Calu3 (cell line): ENCODE results near the gene NPTX1. TPM values are rescaled to one million over a fixed set of nuclear protein-coding genes. Genes with fewer than 3 reads are reported as not detected.

Experiments
- BruUV-seq: library from RNA; stranded (reverse); fragments of 400-500 nt; replicated peaks from 2 replicates; lab custom pipeline; 2021; lab: Mats Ljungman, UMichigan
- CTCF ChIA-PET: fragments of 300-600 bp; sonication (Branson Sonifier 250); formaldehyde crosslinking; loops from one replicate; lab custom pipeline; 2022; ENCODE audit warnings: antibody characterized with exemption; lab: Charles Lee
- DNase-seq: peaks from one replicate; pipeline ENCODE4 v3.0.0; 2022
- H3K27ac Mint-ChIP-seq: one replicate; pipeline ENCODE4 v1.8.0; 2022; ENCODE audit warnings: mixed read lengths; ENCODE audit not compliant: unreplicated experiment
- H3K27me3 Mint-ChIP-seq: one replicate; pipeline ENCODE4 v1.8.0; 2022; ENCODE audit warnings: mixed read lengths; ENCODE audit not compliant: unreplicated experiment
- H3K36me3 Mint-ChIP-seq: one replicate; pipeline ENCODE4 v1.8.0; 2022; ENCODE audit warnings: mild to moderate bottlenecking, moderate library complexity, mixed read lengths; ENCODE audit not compliant: insufficient read depth, unreplicated experiment
- H3K4me1 Mint-ChIP-seq: one replicate; pipeline ENCODE4 v1.8.0; 2022; ENCODE audit warnings: mild to moderate bottlenecking, low read depth, mixed read lengths; ENCODE audit not compliant: unreplicated experiment
- H3K4me3 Mint-ChIP-seq: one replicate; pipeline ENCODE4 v1.8.0; 2022; ENCODE audit warnings: mild to moderate bottlenecking, low read depth, moderate library complexity, mixed read lengths; ENCODE audit not compliant: unreplicated experiment
- H3K9me3 Mint-ChIP-seq: one replicate; pipeline ENCODE4 v1.8.0; 2022; ENCODE audit warnings: low read depth, mixed read lengths; ENCODE audit not compliant: unreplicated experiment
- CTCF ChIP-seq: fragments of 200-600 bp; IDR thresholded peaks from one replicate; pipeline ENCODE4 v1.8.0; 2022; ENCODE audit warnings: antibody characterized with exemption; ENCODE audit not compliant: unreplicated experiment
- intact Hi-C: fragments of 100-400 bp; cut with micrococcal nuclease; formaldehyde crosslinking; loops from one replicate; pipeline ENCODE4 v1.10.0; 2022; ENCODE audit not compliant: unreplicated experiment
- total RNA-seq: library from RNA; stranded (reverse); gene quantifications from 2 replicates; pipeline ENCODE4 v1.2.3, GENCODE V29; 2022

NPTX1 gene
- total RNA-seq, 1 experiment from 2014 or later: 0.21 TPM

GRCh38 chr17:80426671-80427326 lies 49.6 kb downstream of the NPTX1 start:
- CTCF ChIA-PET: interaction anchor here (0.6 to 1.1 kb wide), 8 partner anchors 11 to 562 kb away, joined by 3 to 7 read pairs (median 4); no protein-coding TSS in a partner anchor
- DNase-seq: peak; percentile 86

DNA sequence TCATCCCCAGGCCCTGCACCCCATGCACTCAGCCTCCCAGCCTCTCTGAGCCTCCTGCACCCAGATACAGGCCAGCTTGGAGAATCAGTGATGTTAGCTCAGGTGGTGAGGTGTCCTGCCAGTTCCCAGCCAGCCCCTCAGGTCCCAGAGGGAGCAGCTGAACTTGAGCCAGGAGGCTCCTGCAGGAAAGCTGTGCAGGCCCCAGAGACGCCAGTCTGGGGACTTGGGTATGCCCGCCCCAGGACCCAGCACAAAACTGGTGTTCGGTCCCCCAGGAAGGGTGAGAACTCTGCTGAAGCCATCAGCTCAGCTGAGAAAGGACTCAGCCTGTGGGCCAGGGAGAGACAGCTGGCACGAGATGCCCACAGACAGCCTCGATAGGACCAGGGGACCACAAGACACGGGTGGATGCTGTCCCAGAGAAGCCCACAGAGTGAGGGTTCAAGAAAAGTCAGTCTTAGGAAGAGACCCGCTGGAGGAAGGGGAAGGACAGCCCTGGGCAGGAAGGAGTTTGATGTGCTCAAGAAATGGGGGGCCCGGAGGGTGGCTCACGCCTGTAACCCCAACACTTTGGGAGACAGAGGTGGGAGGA lies 50.5 kb downstream of the NPTX1 start:
- Mint-ChIP-seq H3K36me3 (peaks cover 15% of the 10 kb centered on the region), H3K27ac (no peak overlapping the region), H3K9me3 (no peaks in the 10 kb centered on the region), H3K4me3 (no peak overlapping the region), H3K4me1 (no peaks in the 10 kb centered on the region), H3K27me3 (no peaks in the 10 kb centered on the region)
- CTCF ChIA-PET: no interaction called here
- intact Hi-C loops: loop anchor here (2.0 kb wide), 2 partner anchors 149 to 555 kb away; no protein-coding TSS in a partner anchor
- no TSS peak for BruUV-seq
- no peak for DNase-seq
- TF ChIP-seq CTCF: no peak

More at GRCh38 chr17:80426671-80427326, 49.6 kb downstream of the NPTX1 start:
- Mint-ChIP-seq H3K4me3 (no peak overlapping the region), H3K36me3 (peaks cover 15% of the 10 kb centered on the region), H3K9me3 (no peaks in the 10 kb centered on the region), H3K4me1 (no peaks in the 10 kb centered on the region), H3K27ac (no peak overlapping the region), H3K27me3 (no peaks in the 10 kb centered on the region)
- intact Hi-C loops: loop anchor here (2.0 kb wide), 2 partner anchors 148 to 554 kb away; no protein-coding TSS in a partner anchor
- TF ChIP-seq CTCF: peak; percentile 95
- no TSS peak for BruUV-seq

- DNase-seq: no peak
- no peak overlapping the region for H3K4me3 Mint-ChIP-seq
- no peaks in the 10 kb centered on the region for H3K4me1 Mint-ChIP-seq
- TF ChIP-seq CTCF: no peak
- no peaks in the 10 kb centered on the region for H3K27me3 Mint-ChIP-seq
- H3K9me3 Mint-ChIP-seq: no peaks in the 10 kb centered on the region
- BruUV-seq: no TSS peak
- H3K27ac Mint-ChIP-seq: no peak overlapping the region
- peaks cover 10% of the 10 kb centered on the region for H3K36me3 Mint-ChIP-seq
- CTCF ChIA-PET: no interaction called here
- intact Hi-C loops: no loop called here
Measured at GRCh38 chr17:80424878-80425765, 51.3 kb downstream of the NPTX1 start.

DNA sequence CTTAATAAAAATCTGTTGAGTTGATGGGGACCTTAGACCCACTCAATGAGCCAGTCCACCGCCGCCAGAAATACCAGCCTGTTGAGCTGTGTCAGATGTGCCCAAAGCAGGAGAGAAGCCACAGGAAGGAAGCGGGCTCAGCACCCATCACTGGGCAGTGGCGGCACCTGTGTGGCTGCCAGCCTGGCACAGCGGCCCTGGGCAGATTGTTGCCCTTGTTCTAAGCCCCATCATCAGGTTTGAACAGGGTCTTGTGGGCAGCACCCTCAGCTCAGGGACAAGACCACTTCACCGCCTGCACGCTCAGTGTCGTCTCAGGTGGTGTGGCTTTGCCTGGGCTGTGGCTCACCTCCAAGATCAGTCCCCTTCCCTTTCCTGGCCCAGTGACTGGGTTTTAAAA lies 52.1 kb downstream of the NPTX1 start:
- H3K9me3 Mint-ChIP-seq: no peaks in the 10 kb centered on the region
- no peak for TF ChIP-seq CTCF
- intact Hi-C loops: no loop called here
- H3K4me3 Mint-ChIP-seq: no peak overlapping the region
- H3K27me3 Mint-ChIP-seq: no peaks in the 10 kb centered on the region
- CTCF ChIA-PET: no interaction called here
- BruUV-seq: no TSS peak
- H3K4me1 Mint-ChIP-seq: no peaks in the 10 kb centered on the region
- DNase-seq: no peak
- H3K36me3 Mint-ChIP-seq: peaks cover 18% of the 10 kb centered on the region
- no peak overlapping the region for H3K27ac Mint-ChIP-seq
